Measurements from ENCODE around the gene CCDC136.

CCDC136 gene

GRCh38 chr7:128854396-128854795 is 62.6 kb downstream of the CCDC136 start:
- no peak for TF ChIP-seq ZFX (IDR thresholded peaks at IDR 0.05; ENCODE audit: borderline replicate concordance)
- TF ChIP-seq, protein P1, sequence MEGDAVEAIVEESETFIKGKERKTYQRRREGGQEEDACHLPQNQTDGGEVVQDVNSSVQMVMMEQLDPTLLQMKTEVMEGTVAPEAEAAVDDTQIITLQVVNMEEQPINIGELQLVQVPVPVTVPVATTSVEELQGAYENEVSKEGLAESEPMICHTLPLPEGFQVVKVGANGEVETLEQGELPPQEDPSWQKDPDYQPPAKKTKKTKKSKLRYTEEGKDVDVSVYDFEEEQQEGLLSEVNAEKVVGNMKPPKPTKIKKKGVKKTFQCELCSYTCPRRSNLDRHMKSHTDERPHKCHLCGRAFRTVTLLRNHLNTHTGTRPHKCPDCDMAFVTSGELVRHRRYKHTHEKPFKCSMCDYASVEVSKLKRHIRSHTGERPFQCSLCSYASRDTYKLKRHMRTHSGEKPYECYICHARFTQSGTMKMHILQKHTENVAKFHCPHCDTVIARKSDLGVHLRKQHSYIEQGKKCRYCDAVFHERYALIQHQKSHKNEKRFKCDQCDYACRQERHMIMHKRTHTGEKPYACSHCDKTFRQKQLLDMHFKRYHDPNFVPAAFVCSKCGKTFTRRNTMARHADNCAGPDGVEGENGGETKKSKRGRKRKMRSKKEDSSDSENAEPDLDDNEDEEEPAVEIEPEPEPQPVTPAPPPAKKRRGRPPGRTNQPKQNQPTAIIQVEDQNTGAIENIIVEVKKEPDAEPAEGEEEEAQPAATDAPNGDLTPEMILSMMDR (IDR thresholded peaks at IDR 0.05), result no peak
- H3K27ac ChIP-seq, result no peak overlapping the region

- TF ChIP-seq ZFX (IDR thresholded peaks at IDR 0.05; ENCODE audit: borderline replicate concordance), result no peak
- no peak overlapping the region for H3K27ac ChIP-seq
These were observed 63.8 kb downstream of the CCDC136 start for GRCh38 chr7:128855559-128855958.

- TF ChIP-seq ZFX (IDR thresholded peaks at IDR 0.05; ENCODE audit: borderline replicate concordance), result no peak
- TF ChIP-seq, protein P1 (IDR thresholded peaks at IDR 0.05), result no peak
- H3K27ac ChIP-seq, result no peak overlapping the region
These were observed 64.4 kb downstream of the CCDC136 start for GRCh38 chr7:128856001-128856718.

- no peak for TF ChIP-seq ZFX (IDR thresholded peaks at IDR 0.05; ENCODE audit: borderline replicate concordance)
- TF ChIP-seq, protein P1 (IDR thresholded peaks at IDR 0.05), result no peak
- no peak overlapping the region for H3K27ac ChIP-seq
These were observed 66.8 kb downstream of the CCDC136 start for GRCh38 chr7:128858380-128859231.

DNA sequence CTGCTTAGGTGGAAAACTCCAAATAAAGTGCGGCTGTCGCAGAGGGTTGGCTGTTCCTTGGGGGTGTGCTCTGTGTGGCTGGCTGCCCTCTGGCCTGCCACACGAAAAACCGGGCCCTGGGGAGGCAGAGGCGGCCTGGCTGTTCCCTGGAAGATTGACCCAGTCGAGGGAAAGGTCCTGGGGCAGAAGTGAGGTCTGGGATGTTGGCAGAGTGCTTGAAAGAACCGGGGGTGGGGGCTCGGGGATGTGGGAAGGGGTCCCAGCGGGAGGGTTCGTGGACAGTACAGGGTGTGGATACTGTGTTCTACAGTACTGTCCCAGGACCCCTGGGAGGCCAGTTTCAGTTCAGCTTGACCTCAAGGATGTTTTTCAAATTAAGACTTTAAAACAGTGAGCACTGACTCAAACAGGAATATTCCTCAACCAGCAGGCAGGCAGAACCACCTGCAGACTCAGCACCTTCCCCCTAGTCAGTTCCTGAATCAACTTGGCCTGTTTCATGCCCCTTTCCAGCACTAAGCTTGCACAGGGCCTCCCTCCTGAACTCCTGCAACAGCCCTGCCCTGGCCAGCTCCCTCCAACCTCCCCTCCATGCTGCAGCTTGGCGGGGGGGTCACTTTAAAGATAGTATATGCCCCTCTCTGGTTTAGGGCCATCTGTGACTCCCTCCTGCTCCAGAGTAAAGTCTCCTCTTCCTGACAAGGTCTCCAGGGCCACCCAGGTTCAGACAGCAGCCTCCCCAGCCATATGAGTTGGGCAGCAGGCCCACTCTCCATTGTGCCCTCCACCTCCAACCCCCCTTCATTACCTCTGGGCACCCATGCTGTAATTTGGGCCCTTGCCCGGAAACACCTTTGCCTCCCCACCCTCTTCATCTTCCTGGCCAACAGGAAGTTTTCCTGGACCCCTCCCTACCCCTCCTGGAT is 67.7 kb downstream of the CCDC136 start:
- no peak for TF ChIP-seq ZFX (IDR thresholded peaks at IDR 0.05; ENCODE audit: borderline replicate concordance)
- TF ChIP-seq, protein P1 (IDR thresholded peaks at IDR 0.05), result no peak

DNA sequence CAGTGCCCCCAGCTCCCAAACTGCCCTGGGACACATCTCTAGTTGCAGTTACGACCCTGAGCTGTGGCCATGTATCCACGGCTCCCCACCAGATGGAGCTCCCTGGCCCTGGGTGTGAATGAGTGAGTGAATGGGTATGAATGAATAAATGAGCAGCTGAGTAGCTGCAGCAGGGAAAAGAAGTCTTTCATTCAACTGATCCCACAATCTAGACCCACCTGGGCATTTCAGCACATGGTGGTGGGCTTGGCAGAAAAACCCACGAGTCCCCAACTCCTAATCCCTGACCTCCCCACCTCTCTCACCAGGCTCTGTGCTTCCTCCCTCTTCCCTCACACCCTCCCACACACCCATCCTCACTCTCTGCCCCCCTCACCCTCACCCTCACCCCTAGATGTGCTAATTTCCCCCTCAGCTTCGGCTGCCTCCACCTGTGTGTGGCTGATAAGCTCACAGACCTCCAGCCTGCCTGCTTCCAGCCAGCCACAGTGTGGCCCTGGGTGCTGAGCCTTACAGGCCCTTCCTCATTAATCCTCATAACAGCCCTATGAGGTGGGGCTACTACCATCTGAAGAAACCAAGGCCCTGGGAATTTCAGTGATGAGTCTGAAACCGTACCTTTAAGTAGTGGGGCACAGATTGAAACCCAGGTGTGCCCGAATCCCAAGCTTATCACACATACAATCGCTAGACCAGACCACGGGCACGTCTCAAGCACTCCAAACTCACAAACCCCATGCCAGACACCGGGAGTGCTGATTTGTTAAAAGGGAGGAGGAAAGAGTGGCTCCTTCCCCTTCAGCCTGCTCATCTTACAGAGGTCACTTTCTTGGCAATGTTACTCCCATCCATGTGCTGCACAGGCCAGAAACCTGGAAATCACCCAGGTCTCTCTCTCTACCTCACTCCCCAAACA is 68.6 kb downstream of the CCDC136 start:
- no peak overlapping the region for H3K27ac ChIP-seq
- TF ChIP-seq, protein P1 (IDR thresholded peaks at IDR 0.05), result no peak
- no peak for TF ChIP-seq ZFX (IDR thresholded peaks at IDR 0.05; ENCODE audit: borderline replicate concordance)

More for the DNA sequence above, 67.7 kb downstream of the CCDC136 start:
- H3K27ac ChIP-seq, result no peak overlapping the region

Data from 22Rv1 (cell line).